A673 (cell line): ENCODE results near the gene RGS6.

Experiments used
- CTCF ChIP-seq: fragments of 300-800, 200-600 bp; sonication (generic); conservative IDR thresholded peaks from 2 replicates; pipeline ENCODE4 v1.5.1; 2017; ENCODE audit warnings: low read depth, mild to moderate bottlenecking, antibody characterized with exemption, low read length, moderate library complexity, mixed read lengths
- EZH2 ChIP-seq: fragments of 200-600 bp; sonication (generic); IDR thresholded peaks from 2 replicates; pipeline ENCODE4 v1.6.1; 2017; ENCODE audit warnings: borderline replicate concordance, low read depth, mild to moderate bottlenecking, mixed read lengths, antibody characterized with exemption, low read length; ENCODE audit not compliant: poor library complexity, severe bottlenecking

DNA sequence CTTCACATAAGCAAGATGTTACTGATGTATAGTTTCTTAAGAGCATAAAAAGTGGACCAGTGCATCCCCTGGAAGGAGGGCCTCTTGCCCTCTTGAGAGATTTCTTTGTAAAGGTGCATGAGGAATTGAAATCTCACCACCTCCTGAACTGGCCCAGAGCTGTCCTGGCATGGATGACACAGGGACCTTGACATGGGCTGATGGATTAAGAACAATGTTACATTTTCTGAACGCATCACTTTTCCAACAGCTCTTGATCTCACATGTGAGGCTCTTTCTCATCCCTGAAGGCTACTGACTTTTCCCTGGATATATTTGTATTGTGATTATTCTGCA lies 360.4 kb downstream of the RGS6 start:
- TF ChIP-seq CTCF = no peak
- TF ChIP-seq EZH2 = no peak
